HG03342 (cell line): Measurements from ENCODE around the gene KLHDC4.
"Not testable (repeated sequence)": the region's sequence is repeated elsewhere in the genome, so short reads cannot be mapped to it uniquely, and the experiment has no call there.

Experiments
- ATAC-seq: cut with Tn5 transposase; IDR thresholded peaks from one replicate; pipeline ENCODE4 v1.9.1; 2021; ENCODE audit warnings: mild to moderate bottlenecking, moderate library complexity; ENCODE audit not compliant: unreplicated experiment

The KLHDC4 gene

GRCh38 chr16:87765776-87766484 is at the start of gene KLHDC4:
Gene KLHDC4 (minus strand): TSS chr16:87765986. CDS start chr16:87765890, 96 bp downstream.
- peak; percentile 78 for ATAC-seq

GRCh38 chr16:87815567-87815966 is 49.8 kb upstream of the KLHDC4 start:
- no peak for ATAC-seq

- no peak for ATAC-seq
These were observed 46.4 kb upstream of the KLHDC4 start for GRCh38 chr16:87812200-87812656.

GRCh38 chr16:87811454-87811853 is 45.7 kb upstream of the KLHDC4 start:
- not testable (repeated sequence) for ATAC-seq

GRCh38 chr16:87809150-87809902 is 43.5 kb upstream of the KLHDC4 start:
- ATAC-seq, result peak; percentile 56

- no peak for ATAC-seq
These were observed 42.3 kb upstream of the KLHDC4 start for GRCh38 chr16:87808108-87808507.

GRCh38 chr16:87806641-87807546 is 41.1 kb upstream of the KLHDC4 start:
- no peak for ATAC-seq

- ATAC-seq, result no peak
These were observed 40.5 kb upstream of the KLHDC4 start for GRCh38 chr16:87806261-87806640.

- ATAC-seq, result no peak
These were observed 37.6 kb upstream of the KLHDC4 start for GRCh38 chr16:87803385-87803784.

- no peak for ATAC-seq
These were observed 36.9 kb upstream of the KLHDC4 start for GRCh38 chr16:87802670-87803069.

GRCh38 chr16:87801679-87802259 is 36.0 kb upstream of the KLHDC4 start:
- ATAC-seq, result no peak

- no peak for ATAC-seq
These were observed 34.7 kb upstream of the KLHDC4 start for GRCh38 chr16:87800497-87800896.

GRCh38 chr16:87795336-87795735 is 29.6 kb upstream of the KLHDC4 start:
- ATAC-seq, result no peak

- no peak for ATAC-seq
These were observed 28.8 kb upstream of the KLHDC4 start for GRCh38 chr16:87794485-87795078.

GRCh38 chr16:87792205-87792565 is 26.4 kb upstream of the KLHDC4 start:
- no peak for ATAC-seq

GRCh38 chr16:87791295-87792204 is 25.8 kb upstream of the KLHDC4 start:
- ATAC-seq, result no peak

- ATAC-seq, result no peak
These were observed 24.7 kb upstream of the KLHDC4 start for GRCh38 chr16:87790292-87791100.

- no peak for ATAC-seq
These were observed 23.9 kb upstream of the KLHDC4 start for GRCh38 chr16:87789437-87790291.
